Coronary artery (tissue), 2 donors: Measurements from ENCODE around the gene SOX6.

Experiments
- DNase-seq: peaks from one replicate; pipeline ENCODE4 v3.0.0-alpha.2; 2017; ENCODE audit warnings: low spot score
- H3K27ac ChIP-seq, 2 donors: fragments of 200-600 bp; sonication (generic); one replicate each; pipeline ENCODE4 v1.5.1; 2016 to 2019
- H3K4me3 ChIP-seq: fragments of 200-600 bp; sonication (generic); 2 replicates; pipeline ENCODE4 v1.5.1; 2016; ENCODE audit warnings: mild to moderate bottlenecking, moderate library complexity
- CTCF ChIP-seq: fragments of 200-600 bp; sonication (generic); IDR thresholded peaks from one replicate; pipeline ENCODE4 v1.5.1; 2019; ENCODE audit warnings: antibody characterized with exemption

SOX6 gene

GRCh38 chr11:16338393-16338792 is 18.0 kb downstream of the SOX6 start:
- TF ChIP-seq CTCF: no peak
- Histone ChIP-seq H3K27ac (no peak overlapping the region), H3K4me3 (no peak overlapping the region)
- no peak for DNase-seq

GRCh38 chr11:16337421-16338213 is 18.7 kb downstream of the SOX6 start:
- no peak for DNase-seq
- no peak for TF ChIP-seq CTCF
- Histone ChIP-seq H3K4me3 (no peak overlapping the region), H3K27ac (no peak overlapping the region)

GRCh38 chr11:16336721-16337120 is 19.6 kb downstream of the SOX6 start:
- no peak for DNase-seq
- no peak for TF ChIP-seq CTCF
- Histone ChIP-seq H3K4me3 (no peak overlapping the region), H3K27ac (no peak overlapping the region)

GRCh38 chr11:16336204-16336603 is 20.1 kb downstream of the SOX6 start:
- TF ChIP-seq CTCF: no peak
- H3K27ac ChIP-seq: no peak overlapping the region
- DNase-seq: no peak
- H3K4me3 ChIP-seq: no peak overlapping the region

- no peak overlapping the region for H3K4me3 ChIP-seq
- no peak for DNase-seq
- no peak overlapping the region for H3K27ac ChIP-seq
Measured at GRCh38 chr11:16335236-16335962, 20.9 kb downstream of the SOX6 start.

GRCh38 chr11:16326679-16327297 is 29.6 kb downstream of the SOX6 start:
- Histone ChIP-seq H3K27ac (no peak overlapping the region), H3K4me3 (no peak overlapping the region)
- TF ChIP-seq CTCF: no peak
- DNase-seq: no peak

More at GRCh38 chr11:16335236-16335962, 20.9 kb downstream of the SOX6 start:
- no peak for TF ChIP-seq CTCF
